KMS-11 (cell line): Measurements from ENCODE around the gene TUBGCP2.
"Not testable (repeated sequence)": the region's sequence is repeated elsewhere in the genome, so short reads cannot be mapped to it uniquely, and the experiment has no call there.

ENCODE experiments used
- H2AFZ ChIP-seq: fragments of 200-600 bp; sonication (generic); 2 replicates; pipeline ENCODE4 v1.6.1; 2016; ENCODE audit warnings: antibody characterized with exemption, mixed run types, low read depth
- H3K27ac ChIP-seq: fragments of 200-600 bp; sonication (generic); 2 replicates; pipeline ENCODE4 v1.6.1; 2016; ENCODE audit warnings: mild to moderate bottlenecking, mixed run types
- H3K27me3 ChIP-seq: fragments of 200-600 bp; sonication (generic); 2 replicates; pipeline ENCODE4 v1.6.1; 2017; ENCODE audit warnings: mild to moderate bottlenecking, low read depth, mixed run types, moderate library complexity; ENCODE audit not compliant: insufficient read depth
- H3K36me3 ChIP-seq: fragments of 200-600 bp; sonication (generic); 2 replicates; pipeline ENCODE4 v1.6.1; 2017; ENCODE audit warnings: mild to moderate bottlenecking, mixed run types; ENCODE audit not compliant: insufficient read depth
- H3K4me1 ChIP-seq: fragments of 200-600 bp; sonication (generic); 2 replicates; pipeline ENCODE4 v1.6.1; 2016; ENCODE audit warnings: mild to moderate bottlenecking, low read depth, mixed run types; ENCODE audit not compliant: poor library complexity, severe bottlenecking
- H3K4me2 ChIP-seq: fragments of 200-600 bp; sonication (generic); 2 replicates; pipeline ENCODE4 v1.7.0; 2016; ENCODE audit warnings: mild to moderate bottlenecking, mixed run types
- H3K4me3 ChIP-seq: fragments of 200-600 bp; sonication (generic); IDR thresholded peaks from 2 replicates; pipeline ENCODE4 v1.6.1; 2017; ENCODE audit warnings: low read depth, low read length, mixed read lengths; ENCODE audit not compliant: insufficient read depth
- H3K79me2 ChIP-seq: fragments of 200-600 bp; sonication (generic); 2 replicates; pipeline ENCODE4 v1.6.1; 2016; ENCODE audit warnings: low read depth, mixed run types; ENCODE audit not compliant: insufficient read depth
- H3K9ac ChIP-seq: fragments of 200-600 bp; sonication (generic); 2 replicates; pipeline ENCODE4 v1.6.1; 2016; ENCODE audit warnings: mild to moderate bottlenecking, mixed run types
- H4K20me1 ChIP-seq: fragments of 200-600 bp; sonication (generic); 2 replicates; pipeline ENCODE4 v1.6.1; 2016; ENCODE audit warnings: mild to moderate bottlenecking, mixed run types; ENCODE audit not compliant: insufficient read depth
- TF ChIP-seq, protein P1 (sequence below): fragments of 200-600 bp; sonication (generic); conservative IDR thresholded peaks from 2 replicates; pipeline ENCODE4 v1.6.1; 2017; ENCODE audit warnings: low read depth, mild to moderate bottlenecking, antibody characterized with exemption, low read length, moderate library complexity, mixed read lengths

Gene TUBGCP2

DNA sequence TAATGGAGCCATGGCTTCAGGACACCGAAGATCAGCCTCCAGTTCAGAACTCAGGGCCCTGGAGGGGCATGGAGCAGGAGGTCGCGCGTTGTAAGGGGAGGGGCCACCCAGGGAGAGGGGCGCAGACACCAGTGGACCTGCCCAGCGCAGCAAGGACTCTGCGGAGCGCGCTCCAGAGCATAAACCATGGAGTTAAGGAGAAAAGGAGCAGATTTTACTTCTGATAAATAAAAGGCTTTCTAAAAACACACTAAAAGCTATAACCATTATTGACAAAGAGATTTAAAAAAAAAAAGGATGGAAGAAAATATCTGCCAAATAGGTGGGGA, 17.5 kb upstream of the TUBGCP2 start:
- TF ChIP-seq, protein P1, sequence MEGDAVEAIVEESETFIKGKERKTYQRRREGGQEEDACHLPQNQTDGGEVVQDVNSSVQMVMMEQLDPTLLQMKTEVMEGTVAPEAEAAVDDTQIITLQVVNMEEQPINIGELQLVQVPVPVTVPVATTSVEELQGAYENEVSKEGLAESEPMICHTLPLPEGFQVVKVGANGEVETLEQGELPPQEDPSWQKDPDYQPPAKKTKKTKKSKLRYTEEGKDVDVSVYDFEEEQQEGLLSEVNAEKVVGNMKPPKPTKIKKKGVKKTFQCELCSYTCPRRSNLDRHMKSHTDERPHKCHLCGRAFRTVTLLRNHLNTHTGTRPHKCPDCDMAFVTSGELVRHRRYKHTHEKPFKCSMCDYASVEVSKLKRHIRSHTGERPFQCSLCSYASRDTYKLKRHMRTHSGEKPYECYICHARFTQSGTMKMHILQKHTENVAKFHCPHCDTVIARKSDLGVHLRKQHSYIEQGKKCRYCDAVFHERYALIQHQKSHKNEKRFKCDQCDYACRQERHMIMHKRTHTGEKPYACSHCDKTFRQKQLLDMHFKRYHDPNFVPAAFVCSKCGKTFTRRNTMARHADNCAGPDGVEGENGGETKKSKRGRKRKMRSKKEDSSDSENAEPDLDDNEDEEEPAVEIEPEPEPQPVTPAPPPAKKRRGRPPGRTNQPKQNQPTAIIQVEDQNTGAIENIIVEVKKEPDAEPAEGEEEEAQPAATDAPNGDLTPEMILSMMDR: no peak
- Histone ChIP-seq H3K79me2 (no peaks in the 10 kb centered on the region), H3K36me3 (no peaks in the 10 kb centered on the region), H3K4me3 (no peak overlapping the region), H3K4me1 (peaks cover 6% of the 10 kb centered on the region), H3K27ac (no peak overlapping the region), H4K20me1 (no peaks in the 10 kb centered on the region), H3K27me3 (peaks cover 29% of the 10 kb centered on the region; the same call in 1 of the 2 replicates), H2AFZ (no peak overlapping the region), H3K4me2 (no peak overlapping the region), H3K9ac (no peak overlapping the region)

DNA sequence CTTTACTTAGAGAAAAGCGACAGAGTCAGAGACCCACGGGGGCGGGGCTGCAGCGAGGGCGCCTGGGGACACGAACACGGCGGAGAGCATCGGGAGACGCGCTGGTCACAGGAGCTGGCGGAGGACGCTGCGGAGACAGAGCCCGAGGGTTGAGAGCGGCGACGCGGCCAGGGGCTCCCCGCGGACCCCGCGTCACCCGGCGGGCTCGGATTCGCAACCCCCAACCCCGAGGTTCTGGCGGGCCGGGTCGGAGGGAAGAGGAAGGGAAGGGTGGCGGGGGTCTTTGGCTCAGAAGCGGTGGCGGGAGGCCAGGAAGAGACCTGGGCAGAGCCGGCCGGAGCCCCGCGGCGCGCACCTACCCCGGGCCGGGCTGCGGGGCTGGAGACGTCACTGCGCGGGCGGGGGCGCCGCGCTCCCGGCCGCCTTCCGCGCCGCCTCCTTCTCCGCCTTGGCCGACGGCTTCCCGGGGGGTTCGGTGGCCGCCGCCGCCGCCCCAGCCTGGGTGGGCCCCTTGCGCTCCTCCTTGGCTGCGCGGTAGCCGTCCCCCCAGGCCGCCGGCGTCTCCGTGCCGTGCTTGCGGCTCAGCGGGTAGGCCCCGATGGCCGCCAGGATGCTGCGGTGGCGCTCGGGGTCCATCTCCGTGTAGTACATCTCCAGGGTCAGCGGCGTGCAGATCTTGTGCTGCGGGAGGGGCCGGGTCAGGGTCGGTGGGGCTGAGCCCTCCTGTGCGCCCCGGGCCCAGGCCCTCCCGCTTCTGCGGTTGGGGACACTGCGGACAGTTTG, 17.0 kb upstream of the TUBGCP2 start:
- H3K4me2 ChIP-seq: no peak overlapping the region
- no peak overlapping the region for H3K9ac ChIP-seq
- H3K4me1 ChIP-seq: peaks cover 6% of the 10 kb centered on the region
- H2AFZ ChIP-seq: no peak overlapping the region
- TF ChIP-seq, protein P1: no peak
- H3K27ac ChIP-seq: no peak overlapping the region
- H3K4me3 ChIP-seq: no peak overlapping the region
- H3K27me3 ChIP-seq: peaks cover 24% of the 10 kb centered on the region; the same call in 1 of the 2 replicates
- H3K36me3 ChIP-seq: no peaks in the 10 kb centered on the region
- H4K20me1 ChIP-seq: no peaks in the 10 kb centered on the region
- no peaks in the 10 kb centered on the region for H3K79me2 ChIP-seq

DNA sequence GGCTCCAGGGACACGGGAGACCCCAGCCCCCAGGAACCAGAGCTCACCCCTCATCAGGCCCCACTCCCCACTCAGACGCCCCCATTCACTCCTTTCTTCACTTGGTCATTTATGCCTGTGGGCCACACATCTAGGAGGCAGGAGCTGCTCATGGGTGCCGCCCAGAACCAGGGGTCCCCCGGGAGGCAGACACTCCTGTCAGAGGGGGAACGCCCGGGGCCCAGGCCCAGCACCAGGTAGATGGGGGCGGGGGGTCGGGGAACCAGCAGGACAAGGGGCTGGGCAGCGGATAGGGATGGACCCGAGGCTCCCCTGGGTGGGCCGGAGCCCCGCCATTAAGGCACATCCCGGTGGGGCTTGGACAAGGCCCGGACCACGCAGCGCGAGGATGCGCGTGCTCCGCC, 16.2 kb upstream of the TUBGCP2 start:
- no peak overlapping the region for H2AFZ ChIP-seq
- no peaks in the 10 kb centered on the region for H3K36me3 ChIP-seq
- H4K20me1 ChIP-seq: no peaks in the 10 kb centered on the region
- H3K4me1 ChIP-seq: peaks cover 3% of the 10 kb centered on the region
- no peak overlapping the region for H3K9ac ChIP-seq
- no peaks in the 10 kb centered on the region for H3K79me2 ChIP-seq
- H3K4me3 ChIP-seq: no peak overlapping the region
- peaks cover 24% of the 10 kb centered on the region; the same call in 1 of the 2 replicates for H3K27me3 ChIP-seq
- H3K27ac ChIP-seq: no peak overlapping the region
- TF ChIP-seq, protein P1: no peak
- no peak overlapping the region for H3K4me2 ChIP-seq

DNA sequence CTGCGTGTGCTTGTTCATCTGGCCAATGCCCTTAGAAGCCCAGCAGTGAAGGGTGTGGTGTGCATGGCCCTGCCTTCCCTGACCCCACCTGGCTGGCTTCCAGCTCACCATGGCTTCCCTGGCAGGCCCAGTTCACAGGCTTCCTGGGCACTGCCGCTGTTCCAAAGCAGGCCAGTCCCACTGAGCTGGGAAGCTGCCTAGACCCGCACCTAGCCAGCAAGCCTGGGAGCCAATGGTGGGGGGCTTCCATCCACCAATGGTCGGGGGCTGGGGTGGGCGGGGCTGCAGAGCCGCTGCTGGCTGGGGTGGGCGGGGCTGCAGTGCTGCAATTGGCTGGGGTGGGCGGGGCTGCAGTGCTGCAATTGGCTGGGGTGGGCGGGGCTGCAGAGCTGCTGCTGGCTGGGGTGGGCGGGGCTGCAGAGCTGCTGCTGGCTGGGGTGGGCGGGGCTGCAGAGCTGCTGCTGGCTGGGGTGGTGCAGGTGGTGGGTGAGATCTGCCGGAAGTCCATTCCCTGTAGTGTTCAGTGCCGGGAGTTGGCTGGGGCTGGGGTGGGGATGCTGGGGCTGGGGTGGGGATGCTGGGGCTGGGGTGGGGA, 15.6 kb upstream of the TUBGCP2 start:
- H3K27me3 ChIP-seq: peaks cover 20% of the 10 kb centered on the region; the same call in 1 of the 2 replicates
- no peak overlapping the region for H3K9ac ChIP-seq
- H3K4me3 ChIP-seq: no peak overlapping the region
- H3K4me2 ChIP-seq: no peak overlapping the region
- no peak overlapping the region for H2AFZ ChIP-seq
- no peaks in the 10 kb centered on the region for H3K79me2 ChIP-seq
- no peaks in the 10 kb centered on the region for H3K4me1 ChIP-seq
- TF ChIP-seq, protein P1: no peak
- no peak overlapping the region for H3K27ac ChIP-seq
- no peaks in the 10 kb centered on the region for H3K36me3 ChIP-seq
- no peaks in the 10 kb centered on the region for H4K20me1 ChIP-seq

DNA sequence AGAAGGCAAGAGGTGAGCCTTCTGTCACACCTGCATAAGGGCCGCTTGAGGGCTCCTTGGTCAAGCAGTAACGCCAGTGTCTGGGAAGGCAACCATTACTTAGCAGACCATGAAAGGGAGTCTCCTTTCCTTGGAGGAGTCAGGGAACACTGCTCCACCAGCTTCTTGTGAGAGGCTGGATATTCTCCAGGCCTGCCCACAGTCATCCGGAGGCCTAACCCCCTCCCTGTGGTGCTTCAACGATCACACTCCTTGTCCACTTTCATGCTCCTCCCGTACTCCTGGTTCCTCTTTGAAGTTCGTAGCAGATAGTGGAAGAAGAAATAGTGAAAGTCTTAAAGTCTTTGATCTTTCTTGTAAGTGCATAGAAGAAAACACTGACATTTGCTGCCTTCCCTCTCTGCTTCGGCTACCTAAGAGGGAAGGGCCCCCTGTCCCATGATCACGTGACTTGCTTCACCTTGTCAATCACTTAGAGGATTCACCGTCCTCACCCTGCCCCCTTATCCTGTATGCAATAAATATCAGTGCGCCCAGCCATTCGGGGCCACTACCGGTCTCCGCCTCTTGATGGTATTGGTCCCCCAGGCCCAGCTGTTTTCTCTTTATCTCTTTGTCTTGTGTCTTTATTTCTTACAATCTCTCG, 13.5 kb upstream of the TUBGCP2 start:
- not testable (repeated sequence) for H3K79me2 ChIP-seq, H3K4me3 ChIP-seq, H3K36me3 ChIP-seq, H4K20me1 ChIP-seq, H3K27ac ChIP-seq, H2AFZ ChIP-seq, H3K9ac ChIP-seq, H3K4me1 ChIP-seq, H3K4me2 ChIP-seq
- H3K27me3 ChIP-seq: peaks cover 11% of the 10 kb centered on the region; the same call in 1 of the 2 replicates

DNA sequence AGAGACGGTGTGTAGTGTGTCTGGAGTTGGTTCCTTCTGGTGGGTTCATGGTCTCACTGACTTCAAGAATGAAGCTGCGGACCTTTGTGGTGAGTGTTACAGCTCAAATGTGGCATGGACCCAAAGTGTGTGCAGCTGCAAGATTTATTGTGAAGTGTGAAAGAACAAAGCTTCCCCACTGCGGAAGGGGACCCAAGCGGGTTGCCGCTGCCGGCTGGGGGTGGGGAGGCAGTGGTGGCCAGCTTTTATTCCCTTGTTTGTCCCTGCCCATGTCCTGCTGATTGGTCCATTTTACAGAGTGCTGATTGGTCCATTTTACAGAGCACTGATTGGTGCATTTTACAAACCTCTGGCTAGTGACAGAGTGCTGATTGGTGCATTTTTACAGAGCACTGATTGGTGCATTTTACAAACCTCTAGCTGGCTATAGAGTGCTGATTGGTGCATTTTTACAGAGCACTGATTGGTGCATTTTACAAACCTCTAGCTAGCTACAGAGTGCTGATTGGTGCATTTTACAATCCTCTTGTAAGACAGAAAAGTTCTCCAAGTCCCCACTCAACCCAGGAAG, 12.3 kb upstream of the TUBGCP2 start:
- not testable (repeated sequence) for H3K4me3 ChIP-seq, H2AFZ ChIP-seq, H3K27me3 ChIP-seq, H3K36me3 ChIP-seq, H3K9ac ChIP-seq, H3K79me2 ChIP-seq, H3K4me1 ChIP-seq, H3K4me2 ChIP-seq, H3K27ac ChIP-seq, H4K20me1 ChIP-seq
